Globus pallidus (tissue), 1 donor: ENCODE measurements around the gene GEMIN4.
A peak's percentile ranks its signal among the peaks of the same experiment; 100 is the strongest.
"Not testable (repeated sequence)": the region's sequence is repeated elsewhere in the genome, so short reads cannot be mapped to it uniquely, and the experiment has no call there.

Source experiments
- DNase-seq: peaks from one replicate; pipeline ENCODE4 v3.0.0-alpha.2; 2015; ENCODE audit warnings: low spot score

Gene GEMIN4

GRCh38 chr17:752002-752619 is at the start of gene GEMIN4:
Gene GEMIN4 (minus strand): TSS chr17:752264. CDS start chr17:752142, 122 bp downstream.
- DNase-seq = peak; percentile 75

GRCh38 chr17:801660-802059 is 49.6 kb upstream of the GEMIN4 start:
- DNase-seq = no peak

GRCh38 chr17:800446-801242 is 48.6 kb upstream of the GEMIN4 start:
- DNase-seq = no peak

GRCh38 chr17:799261-799660 is 47.2 kb upstream of the GEMIN4 start:
- no peak for DNase-seq

- no peak for DNase-seq
These were observed 46.2 kb upstream of the GEMIN4 start for GRCh38 chr17:798246-798645.

GRCh38 chr17:797236-797840 is 45.3 kb upstream of the GEMIN4 start:
- no peak for DNase-seq

GRCh38 chr17:796609-797008 is 44.5 kb upstream of the GEMIN4 start:
- DNase-seq = no peak

- DNase-seq = no peak
These were observed 43.7 kb upstream of the GEMIN4 start for GRCh38 chr17:795721-796120.

- DNase-seq = no peak
These were observed 43.2 kb upstream of the GEMIN4 start for GRCh38 chr17:795276-795675.

- peak; percentile 84 for DNase-seq
These were observed 42.8 kb upstream of the GEMIN4 start for GRCh38 chr17:794876-795275.

GRCh38 chr17:792277-792676 is 40.2 kb upstream of the GEMIN4 start:
- DNase-seq = no peak

GRCh38 chr17:791829-792228 is 39.8 kb upstream of the GEMIN4 start:
- no peak for DNase-seq

GRCh38 chr17:790874-791247 is 38.8 kb upstream of the GEMIN4 start:
- not testable (repeated sequence) for DNase-seq

- not testable (repeated sequence) for DNase-seq
These were observed 38.1 kb upstream of the GEMIN4 start for GRCh38 chr17:789931-790873.

- DNase-seq = no peak
These were observed 37.2 kb upstream of the GEMIN4 start for GRCh38 chr17:789160-789840.

GRCh38 chr17:788551-788950 is 36.5 kb upstream of the GEMIN4 start:
- DNase-seq = no peak

GRCh38 chr17:787641-788221 is 35.7 kb upstream of the GEMIN4 start:
- DNase-seq = no peak

GRCh38 chr17:785901-786300 is 33.8 kb upstream of the GEMIN4 start:
- DNase-seq = not testable (repeated sequence)

GRCh38 chr17:784143-784542 is 32.1 kb upstream of the GEMIN4 start:
- no peak for DNase-seq

GRCh38 chr17:781805-782731 is 30.0 kb upstream of the GEMIN4 start, which contains the start of the genes GLOD4 and MRM3:
Gene GLOD4 (minus strand): TSS chr17:782280. CDS start chr17:782255, 25 bp downstream.
Gene MRM3 (plus strand): TSS chr17:782353. CDS start chr17:782379, 26 bp downstream.
- DNase-seq = peak; percentile 85
